NCI-H2029 treated with DMSO at 0.1 percent for 48 hours (cell line): Measurements from ENCODE around the gene UNC5CL.
"Not testable (repeated sequence)": the region's sequence is repeated elsewhere in the genome, so short reads cannot be mapped to it uniquely, and the experiment has no call there.

Experiments used
- DNase-seq: peaks from one replicate; lab custom pipeline; 2025; lab: John Stamatoyannopoulos, UW

Gene UNC5CL

DNA sequence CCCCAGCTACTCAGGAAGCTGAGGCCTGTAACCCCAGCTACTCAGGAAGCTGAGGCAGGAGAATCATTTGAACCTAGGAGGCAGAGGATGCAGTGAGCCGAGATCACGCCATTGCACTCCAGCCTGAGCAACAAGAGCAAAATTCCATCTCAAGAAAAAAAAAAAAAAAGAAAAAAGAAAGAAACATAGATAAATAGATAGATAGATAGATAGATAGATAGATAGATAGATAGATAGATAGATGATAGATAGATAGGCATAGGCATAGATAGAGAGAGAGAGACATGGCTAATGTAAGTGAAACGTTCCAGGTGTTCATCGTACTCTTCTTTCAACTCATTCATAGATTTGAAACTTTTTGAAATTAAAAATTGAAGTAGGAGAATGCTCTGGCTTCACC is 32.0 kb downstream of the UNC5CL start:
- not testable (repeated sequence) for DNase-seq

DNA sequence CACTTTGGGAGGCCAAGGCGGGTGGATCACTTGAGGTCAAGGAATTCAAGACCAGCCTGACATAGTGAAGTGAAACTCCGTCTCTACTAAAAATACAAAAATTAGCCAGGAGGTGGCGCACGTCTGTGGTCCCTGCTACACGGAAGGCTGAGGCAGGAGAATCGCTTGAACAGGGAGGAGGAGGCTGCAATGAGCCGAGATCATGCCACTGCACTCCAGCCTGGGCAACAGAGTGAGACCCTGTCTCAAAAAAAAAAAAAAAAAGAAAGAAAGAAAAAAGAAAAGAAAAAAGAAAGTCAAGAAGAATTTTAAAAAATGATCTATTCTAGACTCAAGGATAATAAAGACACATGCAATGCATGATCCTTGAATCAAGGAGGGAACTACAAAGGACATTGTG is 32.8 kb downstream of the UNC5CL start:
- DNase-seq = peak; percentile 51

DNA sequence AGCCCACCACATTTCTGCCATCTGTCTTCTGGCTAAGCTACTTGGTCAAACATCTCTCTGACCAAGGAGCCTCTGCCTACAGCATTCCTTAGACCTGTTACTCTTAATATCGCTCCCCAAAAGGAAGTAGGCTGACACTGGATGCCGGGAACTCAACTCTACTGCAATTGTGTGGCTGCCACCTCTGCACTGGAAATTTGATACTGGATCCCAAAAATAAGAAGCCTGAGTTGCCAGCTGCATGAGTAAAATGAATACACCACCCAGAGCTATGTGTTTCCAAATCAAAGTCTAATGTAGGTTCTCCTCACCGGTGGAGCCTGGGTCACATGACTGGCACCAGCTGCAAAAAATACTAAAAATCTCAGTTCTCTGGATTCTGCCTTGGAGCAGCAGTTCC is 36.9 kb downstream of the UNC5CL start:
- DNase-seq = no peak

DNA sequence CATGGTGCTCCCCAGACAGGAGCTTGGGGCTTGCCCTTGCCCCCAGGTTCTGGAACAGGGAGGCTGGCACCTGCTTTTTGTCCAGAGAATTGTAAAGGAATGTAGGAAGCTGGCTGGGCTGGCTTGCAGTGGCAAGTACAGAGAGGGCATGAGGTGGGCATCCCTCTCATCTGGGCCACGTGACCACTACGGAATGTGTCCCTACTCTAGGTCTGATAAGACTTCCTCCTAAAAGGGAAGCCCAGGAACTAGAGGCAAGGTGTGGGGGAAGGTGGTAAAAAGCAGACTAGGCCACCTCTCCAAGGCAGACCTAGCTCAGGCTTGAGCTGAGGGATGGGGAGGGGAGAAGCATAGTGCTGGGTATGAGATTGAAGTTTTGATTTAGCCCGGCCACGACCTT is 38.8 kb downstream of the UNC5CL start:
- no peak for DNase-seq

DNA sequence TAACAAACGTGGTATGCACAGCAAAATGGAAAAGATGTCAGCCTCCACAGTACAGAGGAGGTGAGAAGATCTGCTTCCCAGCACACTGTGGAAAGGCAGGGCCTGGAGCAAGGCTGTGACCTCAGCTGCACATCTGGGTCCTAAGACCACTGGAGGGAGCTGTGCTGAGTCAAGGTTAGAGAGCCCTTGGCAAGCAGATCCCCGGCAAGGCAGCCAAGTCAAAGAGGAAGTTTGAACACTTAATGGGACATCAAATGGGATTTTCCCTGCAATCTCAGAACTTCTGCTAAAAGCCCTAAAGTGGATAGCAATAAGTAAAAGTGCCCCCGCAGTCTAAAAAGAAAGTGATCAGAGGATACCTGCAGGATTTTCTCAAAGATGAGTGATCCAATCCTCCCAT is 39.5 kb downstream of the UNC5CL start:
- peak; percentile 2 for DNase-seq

DNA sequence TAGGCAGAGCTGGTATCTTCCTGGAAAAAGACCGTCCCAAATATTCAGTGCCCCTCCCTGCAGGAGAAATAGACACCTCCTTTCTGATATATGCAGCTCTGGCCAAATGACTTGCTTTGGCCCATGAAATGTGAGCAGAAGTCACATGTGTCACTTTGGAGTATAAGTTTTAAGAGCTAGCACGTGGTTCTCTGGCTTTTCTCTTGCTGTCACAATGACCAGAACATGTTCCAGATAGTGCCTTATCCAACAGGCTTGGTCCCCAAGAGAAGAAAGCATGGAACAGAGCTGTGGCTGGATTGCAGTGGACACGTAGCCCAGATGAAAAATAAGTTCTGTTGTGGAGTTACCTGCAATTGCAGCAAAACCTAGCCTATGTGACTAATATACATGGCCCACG is 40.4 kb downstream of the UNC5CL start:
- DNase-seq = no peak

DNA sequence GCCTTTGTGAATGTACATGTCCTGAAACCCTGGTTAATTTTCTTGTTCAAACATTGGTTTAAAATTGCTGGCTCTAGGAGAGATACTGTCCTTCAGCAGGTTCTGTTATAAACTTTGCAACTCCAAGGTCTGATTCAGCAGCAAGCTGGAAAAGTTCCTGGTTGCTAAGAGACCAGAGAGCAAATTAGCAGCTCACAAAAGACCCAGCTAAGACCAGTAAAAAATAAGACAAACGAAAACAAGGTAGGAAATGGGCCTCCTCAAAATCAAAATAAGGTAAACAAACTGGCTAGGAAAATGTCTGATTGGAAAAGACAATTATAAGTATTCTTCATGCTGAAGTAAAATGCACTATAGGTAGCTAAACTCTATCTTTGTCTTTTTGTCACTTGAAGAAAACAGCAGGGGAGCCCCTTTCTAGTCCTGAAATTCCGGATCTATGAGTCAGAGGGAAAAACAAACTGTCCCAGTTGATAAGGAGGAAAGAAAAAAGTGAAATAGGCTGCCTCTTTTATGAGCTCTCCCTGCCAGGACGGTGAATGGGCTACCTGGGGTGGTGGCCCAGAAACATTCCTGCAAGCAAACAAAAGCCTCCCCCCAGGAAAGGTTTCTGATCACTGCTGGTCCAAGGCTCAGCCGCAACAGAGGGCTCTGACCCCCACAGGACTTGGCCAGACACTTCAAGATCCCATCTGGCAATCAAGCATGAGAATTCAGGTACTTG is 41.6 kb downstream of the UNC5CL start:
- DNase-seq = no peak

DNA sequence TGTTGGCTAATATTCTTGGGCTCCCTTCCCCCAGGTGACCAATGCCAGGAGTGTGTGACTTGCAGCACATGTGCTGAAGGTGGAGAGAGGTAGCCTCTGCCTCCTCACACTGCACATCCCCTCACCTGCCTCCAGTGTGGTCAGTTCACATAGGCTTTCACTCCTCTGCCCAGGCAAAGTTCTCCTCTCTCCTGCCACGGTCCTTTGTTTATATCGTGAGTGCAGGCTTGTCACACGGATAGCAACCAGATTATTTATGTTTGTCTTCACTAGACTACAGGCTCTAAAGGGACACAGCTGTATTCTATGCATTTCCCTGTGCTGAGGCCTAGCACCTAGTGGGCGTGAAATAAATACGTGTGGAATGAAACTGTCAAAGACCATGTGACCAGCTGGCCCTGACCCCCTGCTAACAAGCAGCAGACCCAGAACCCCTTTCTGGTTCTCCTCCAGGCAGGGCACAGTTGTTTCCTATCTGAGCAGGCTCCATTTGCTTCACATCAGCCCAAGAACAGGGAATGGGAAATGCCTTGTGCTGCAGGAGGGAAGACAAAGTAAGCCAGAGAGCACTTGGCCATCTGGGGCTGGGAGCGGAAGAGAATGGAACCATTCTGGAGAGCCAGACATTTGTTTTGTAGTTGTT is 42.3 kb downstream of the UNC5CL start:
- DNase-seq = no peak

DNA sequence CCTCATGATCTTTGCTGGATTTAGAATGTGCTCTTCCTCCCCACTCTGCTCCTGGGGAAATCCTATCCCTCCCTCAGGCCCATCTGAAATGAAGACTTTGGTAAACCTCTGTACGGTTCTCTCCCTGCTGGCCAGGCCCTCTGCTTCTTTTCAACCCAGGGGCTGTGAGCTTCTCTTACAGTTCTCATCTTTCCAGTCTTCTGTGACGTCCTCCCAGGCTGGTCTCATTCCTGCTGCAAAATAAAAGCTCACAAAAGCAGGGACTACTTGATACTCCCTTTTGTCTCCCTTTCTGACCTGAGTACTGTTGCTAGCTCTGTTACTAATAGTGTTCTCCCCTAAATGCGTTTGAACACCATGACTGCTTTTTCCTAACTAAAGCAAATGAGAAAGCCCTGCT is 46.3 kb downstream of the UNC5CL start:
- DNase-seq = no peak

DNA sequence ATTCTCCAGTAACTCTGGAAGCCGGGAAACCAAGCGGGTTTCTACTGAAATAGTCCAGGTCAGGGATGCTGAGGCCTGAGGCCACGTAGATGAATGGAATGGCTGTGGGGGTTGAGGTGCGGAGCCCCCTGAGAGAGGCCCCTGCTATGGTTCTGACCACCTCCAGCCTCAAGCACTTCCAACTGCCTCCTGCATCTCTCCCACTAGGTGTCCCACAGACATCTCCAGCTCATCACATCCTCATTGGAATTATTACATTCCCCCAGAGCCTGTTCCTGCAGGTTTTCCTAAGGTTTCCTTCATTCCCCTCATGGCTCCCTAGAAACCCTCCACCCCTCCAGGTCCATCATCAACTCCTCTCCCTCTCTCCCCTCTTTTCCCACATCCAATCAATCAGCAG is 48.7 kb downstream of the UNC5CL start:
- no peak for DNase-seq

DNA sequence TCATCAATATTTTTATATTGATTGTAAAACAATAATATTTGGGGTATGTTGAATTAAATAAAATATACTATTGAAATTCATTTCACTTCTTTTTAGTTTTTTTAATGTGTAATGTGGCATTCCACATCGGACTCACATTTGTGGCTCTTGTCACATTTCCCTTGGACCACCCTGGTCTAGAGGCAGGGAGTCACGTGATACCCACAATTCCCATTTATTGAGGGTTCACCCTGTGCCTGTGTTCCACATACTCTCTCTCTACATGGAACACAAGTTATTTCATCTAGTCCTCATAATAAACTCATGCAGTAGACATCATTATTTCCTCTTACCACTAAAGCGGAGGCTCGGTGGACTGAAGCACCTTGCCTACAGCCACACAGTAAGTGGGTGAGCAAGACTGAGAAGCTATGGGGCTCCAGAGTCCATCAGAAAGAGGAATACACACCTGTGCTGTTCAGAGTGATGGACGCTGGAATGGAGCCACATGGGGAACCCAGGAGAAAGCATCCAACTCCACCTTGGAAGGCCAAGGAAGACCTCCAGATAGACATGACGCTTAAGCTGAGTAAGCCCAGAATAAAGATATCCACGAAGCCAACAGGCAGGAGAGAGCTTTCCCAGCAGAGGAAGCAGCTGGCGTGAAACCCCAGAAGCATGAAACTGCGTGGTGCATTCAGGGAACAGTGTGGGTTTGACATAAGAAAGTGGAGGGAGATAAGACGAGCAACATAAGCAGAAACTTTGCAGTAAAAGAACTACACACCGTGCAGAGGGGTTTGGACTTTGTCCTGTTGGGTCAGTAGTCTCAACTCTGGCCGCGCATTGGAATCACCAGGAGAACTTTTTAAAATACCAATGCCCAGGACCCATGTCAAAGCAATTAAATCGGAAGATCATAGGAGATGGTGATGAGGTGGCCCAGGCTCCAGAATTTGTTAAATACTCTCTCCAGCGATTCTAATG is 49.5 kb downstream of the UNC5CL start:
- no peak for DNase-seq

DNA sequence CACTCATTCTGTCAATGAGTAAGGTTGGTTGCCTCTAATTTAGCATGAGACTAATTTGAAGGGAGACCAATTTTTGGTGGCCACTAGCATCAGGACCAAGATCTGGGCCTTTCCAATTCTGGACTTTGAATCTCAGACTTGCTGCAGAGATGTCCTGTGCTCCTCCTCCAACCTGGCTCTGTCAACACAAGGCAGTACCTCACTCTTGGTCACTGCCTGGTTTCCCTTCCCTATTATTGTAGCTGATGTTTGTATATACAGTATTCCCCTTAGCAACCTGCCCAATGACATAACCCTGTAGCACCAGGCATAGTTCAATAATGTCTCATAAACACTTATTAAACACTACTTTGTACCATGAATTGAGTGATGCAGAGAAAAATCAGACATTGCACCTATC is 50.4 kb downstream of the UNC5CL start:
- no peak for DNase-seq

DNA sequence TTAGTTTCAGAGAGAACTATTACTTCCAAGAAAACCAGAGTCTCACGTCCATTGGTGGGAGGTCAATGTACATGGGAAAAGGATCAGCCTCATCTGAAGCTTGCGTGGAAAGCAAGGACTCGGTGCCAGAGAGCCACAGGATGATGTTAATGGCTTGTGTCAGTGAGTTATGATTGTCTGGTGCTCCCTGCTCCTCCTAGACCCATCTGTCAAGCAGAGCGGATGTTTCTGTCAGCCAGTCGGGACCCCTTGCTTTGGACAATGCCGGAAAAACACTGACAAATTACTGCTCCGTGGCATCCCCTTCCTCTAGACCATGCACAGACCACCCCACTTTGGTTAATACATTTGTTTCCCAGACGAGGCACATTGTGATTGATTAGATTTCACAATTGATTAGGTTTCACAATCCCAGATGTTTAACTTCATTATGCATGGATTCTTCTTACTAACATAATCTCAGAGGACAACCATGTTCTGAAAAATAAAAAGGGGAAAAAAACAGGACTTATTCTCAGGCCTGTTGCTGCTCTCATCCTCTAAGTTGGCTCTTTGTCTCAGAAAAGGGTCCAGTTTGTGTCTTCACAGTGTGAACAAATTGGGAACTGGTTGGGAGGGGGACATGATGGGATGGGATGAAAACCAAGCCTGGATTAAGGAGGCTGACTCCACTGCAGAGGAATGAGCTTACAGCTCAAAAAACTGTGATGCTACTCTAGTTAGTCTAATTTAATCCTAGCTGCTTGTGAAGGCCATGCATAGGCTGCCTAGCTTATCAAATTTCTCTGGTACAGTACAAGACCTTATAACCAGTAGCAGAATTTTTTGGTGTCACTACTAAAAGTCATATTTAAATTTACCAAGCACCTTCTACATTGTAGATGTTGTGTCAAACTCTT is 51.9 kb downstream of the UNC5CL start:
- no peak for DNase-seq

DNA sequence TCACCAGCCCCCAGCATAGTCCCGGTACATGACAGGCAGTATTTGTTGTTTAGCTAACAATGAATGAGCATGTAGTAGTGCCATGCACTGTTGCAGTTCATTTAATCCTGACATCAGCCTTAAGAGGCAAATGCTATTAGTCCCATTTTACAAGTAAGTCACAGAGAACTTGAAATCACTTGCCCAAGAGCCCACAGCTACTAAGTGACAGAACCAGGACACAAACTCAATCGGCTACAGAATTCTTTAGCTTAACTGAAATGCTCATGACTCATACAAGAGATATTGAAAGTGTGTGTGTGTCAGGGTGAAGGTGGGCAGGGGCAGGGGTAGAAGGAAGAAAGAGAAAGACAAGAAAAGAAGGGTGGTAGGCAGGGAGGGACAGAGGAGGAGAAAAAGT is 52.7 kb downstream of the UNC5CL start:
- no peak for DNase-seq

DNA sequence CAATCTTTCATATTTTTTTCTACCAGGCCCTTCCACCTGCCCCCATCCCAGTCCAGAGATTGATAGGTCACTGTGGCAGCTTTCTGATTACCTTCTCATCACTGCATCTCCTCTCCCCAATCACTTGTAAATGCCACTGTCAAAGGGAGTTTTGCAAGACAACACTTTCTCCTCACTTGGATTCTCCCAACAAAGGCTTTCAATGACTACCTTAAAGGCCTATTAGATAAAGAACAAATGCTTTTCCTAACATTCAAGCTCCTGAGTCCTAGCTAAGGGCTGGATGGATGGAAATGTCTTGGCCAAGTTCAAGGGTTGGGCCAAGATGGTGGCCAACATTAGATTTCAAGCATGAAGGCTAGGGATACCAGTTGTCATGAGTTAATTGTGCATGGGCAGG is 55.3 kb downstream of the UNC5CL start:
- no peak for DNase-seq

DNA sequence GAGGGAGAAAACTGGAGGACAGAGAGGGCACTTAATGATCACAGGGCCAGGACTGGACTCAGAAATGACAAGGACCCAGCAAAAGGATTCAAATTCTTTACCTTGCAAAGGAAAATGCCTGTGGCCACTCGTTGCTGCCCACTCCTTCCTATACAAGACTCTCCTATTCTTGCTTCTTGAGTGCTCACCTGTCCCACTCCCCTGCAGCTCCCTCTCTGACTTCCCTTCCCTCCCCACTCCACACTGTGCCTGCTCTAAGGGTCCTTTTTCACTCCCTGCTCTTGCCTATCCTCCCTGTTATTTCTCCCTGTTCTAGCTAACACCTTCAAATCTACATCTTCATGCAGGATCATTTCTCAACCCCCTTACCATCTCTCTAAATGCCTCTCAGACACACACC is 56.1 kb downstream of the UNC5CL start:
- DNase-seq = no peak

DNA sequence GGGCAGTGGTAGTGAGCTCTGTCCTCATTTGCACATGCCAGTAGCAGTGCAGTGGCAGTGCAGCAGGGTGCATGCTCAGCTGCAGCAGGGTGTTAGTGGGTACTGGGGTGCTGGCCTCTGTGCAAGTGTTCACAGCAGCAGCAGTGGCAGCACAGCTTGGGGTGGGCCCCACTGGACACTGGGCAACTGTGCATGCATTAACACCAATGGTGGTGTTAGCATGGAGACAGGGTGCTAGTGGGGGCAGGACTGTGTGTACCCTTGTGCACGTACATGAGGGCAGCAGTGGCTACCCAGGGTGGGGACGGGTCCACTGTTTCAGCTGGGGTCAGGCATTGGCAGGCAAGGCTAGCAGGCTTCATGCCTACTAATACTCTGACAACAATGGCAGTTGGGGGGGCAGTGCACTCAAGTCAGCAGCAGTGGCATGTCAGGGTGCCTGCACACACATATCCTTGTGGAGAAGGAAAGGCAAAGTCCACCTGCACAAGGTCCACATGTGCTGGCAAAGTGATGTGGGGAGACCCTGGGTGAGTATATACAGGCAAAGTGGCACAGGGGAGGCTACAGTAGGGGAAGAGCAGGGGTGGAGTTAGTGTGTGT is 60.2 kb downstream of the UNC5CL start:
- DNase-seq = no peak

DNA sequence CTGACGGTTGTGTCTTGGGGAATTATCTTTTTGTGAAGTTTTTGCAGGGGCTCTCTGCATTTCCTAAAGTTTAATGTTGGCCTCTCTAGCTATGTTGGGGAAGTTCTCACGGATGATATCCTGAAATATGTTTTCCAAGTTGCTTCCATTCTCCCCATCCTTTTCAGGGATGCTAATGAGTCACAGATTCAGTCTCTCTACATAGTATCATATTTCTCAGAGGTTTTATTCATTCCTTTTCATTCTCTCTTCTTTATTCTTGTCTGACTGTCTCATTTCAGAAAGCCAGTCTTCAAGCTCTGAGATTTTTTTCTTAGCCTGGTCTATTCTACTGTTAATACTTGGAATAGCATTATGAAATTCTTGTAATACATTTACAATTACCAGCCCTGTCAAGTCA is 61.3 kb downstream of the UNC5CL start:
- no peak for DNase-seq

DNA sequence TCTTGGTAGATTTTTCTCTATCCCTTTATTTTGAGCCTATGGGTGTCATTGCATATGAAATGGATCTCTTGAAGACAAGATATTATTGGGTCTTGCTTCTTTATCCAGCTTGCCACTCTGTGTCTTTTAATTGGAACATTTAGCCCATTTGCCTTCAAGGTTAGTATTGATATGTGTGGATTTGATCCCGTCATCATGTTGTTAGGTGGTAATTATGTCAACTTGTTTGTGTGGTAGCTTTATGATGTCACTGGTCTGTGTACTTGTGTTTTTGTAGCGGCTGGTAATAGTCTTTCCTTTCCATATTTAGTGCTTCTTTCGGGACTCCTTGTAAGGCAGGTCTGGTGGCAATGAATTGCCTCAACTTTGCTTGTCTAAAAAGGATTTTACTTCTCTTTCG is 61.9 kb downstream of the UNC5CL start:
- DNase-seq = no peak
